ENCODE data around the gene SIRT3.

The SIRT3 gene

DNA sequence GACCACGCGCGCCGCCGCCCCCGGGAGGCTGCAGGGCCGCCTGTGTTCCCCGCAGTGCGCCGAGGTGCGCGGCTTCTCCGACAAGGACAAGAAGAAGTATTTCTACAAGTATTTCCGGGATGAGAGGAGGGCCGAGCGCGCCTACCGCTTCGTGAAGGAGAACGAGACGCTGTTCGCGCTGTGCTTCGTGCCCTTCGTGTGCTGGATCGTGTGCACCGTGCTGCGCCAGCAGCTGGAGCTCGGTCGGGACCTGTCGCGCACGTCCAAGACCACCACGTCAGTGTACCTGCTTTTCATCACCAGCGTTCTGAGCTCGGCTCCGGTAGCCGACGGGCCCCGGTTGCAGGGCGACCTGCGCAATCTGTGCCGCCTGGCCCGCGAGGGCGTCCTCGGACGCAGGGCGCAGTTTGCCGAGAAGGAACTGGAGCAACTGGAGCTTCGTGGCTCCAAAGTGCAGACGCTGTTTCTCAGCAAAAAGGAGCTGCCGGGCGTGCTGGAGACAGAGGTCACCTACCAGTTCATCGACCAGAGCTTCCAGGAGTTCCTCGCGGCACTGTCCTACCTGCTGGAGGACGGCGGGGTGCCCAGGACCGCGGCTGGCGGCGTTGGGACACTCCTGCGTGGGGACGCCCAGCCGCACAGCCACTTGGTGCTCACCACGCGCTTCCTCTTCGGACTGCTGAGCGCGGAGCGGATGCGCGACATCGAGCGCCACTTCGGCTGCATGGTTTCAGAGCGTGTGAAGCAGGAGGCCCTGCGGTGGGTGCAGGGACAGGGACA, 44.8 kb upstream of the SIRT3 start:
- H3K36me3 ChIP-seq (ENCODE audit: control insufficient read depth, insufficient read depth, low read length): peaks cover 4% of the 10 kb centered on the region; the same call in 1 of the 2 replicates
- H3K27ac ChIP-seq (ENCODE audit: low read length): no peak overlapping the region
- peaks cover 12% of the 10 kb centered on the region; the same call in 1 of the 2 replicates for H3K27me3 ChIP-seq (ENCODE audit: control insufficient read depth, insufficient read depth, low read length)
- H3K4me3 ChIP-seq (ENCODE audit: low read length): no peak overlapping the region
- H3K4me1 ChIP-seq (ENCODE audit: control insufficient read depth, insufficient read depth, low read length): peaks cover 3% of the 10 kb centered on the region; the same call in 1 of the 2 replicates
- DNase-seq (ENCODE audit: low read depth, low spot score): no peak
- no peaks in the 10 kb centered on the region for H3K9me3 ChIP-seq (ENCODE audit: control insufficient read depth, insufficient read depth, low read length)
- no CpG with 5 or more reads among the region's 79 CpGs for WGBS (ENCODE audit: insufficient coverage, insufficient read length)

DNA sequence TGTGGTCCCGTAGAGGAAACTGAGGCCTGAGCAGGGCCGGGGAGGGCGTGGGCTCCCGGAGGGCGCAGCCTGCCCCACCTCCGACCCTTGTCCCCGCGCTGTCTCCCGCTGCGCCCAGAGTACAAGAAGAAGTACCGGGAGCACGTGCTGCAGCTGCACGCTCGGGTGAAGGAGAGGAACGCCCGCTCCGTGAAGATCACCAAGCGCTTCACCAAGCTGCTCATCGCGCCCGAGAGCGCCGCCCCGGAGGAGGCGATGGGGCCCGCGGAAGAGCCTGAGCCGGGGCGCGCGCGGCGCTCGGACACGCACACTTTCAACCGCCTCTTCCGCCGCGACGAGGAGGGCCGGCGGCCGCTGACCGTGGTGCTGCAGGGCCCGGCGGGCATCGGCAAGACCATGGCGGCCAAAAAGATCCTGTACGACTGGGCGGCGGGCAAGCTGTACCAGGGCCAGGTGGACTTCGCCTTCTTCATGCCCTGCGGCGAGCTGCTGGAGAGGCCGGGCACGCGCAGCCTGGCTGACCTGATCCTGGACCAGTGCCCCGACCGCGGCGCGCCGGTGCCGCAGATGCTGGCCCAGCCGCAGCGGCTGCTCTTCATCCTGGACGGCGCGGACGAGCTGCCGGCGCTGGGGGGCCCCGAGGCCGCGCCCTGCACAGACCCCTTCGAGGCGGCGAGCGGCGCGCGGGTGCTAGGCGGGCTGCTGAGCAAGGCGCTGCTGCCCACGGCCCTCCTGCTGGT, 44.0 kb upstream of the SIRT3 start:
- H3K27ac ChIP-seq (ENCODE audit: low read length): no peak overlapping the region
- peaks cover 4% of the 10 kb centered on the region; the same call in 1 of the 2 replicates for H3K36me3 ChIP-seq (ENCODE audit: control insufficient read depth, insufficient read depth, low read length)
- peaks cover 3% of the 10 kb centered on the region; the same call in 1 of the 2 replicates for H3K4me1 ChIP-seq (ENCODE audit: control insufficient read depth, insufficient read depth, low read length)
- H3K4me3 ChIP-seq (ENCODE audit: low read length): no peak overlapping the region
- no peak for DNase-seq (ENCODE audit: low read depth, low spot score)
- H3K9me3 ChIP-seq (ENCODE audit: control insufficient read depth, insufficient read depth, low read length): no peaks in the 10 kb centered on the region
- peaks cover 12% of the 10 kb centered on the region; the same call in 1 of the 2 replicates for H3K27me3 ChIP-seq (ENCODE audit: control insufficient read depth, insufficient read depth, low read length)
- no CpG with 5 or more reads among the region's 85 CpGs for WGBS (ENCODE audit: insufficient coverage, insufficient read length)

DNA sequence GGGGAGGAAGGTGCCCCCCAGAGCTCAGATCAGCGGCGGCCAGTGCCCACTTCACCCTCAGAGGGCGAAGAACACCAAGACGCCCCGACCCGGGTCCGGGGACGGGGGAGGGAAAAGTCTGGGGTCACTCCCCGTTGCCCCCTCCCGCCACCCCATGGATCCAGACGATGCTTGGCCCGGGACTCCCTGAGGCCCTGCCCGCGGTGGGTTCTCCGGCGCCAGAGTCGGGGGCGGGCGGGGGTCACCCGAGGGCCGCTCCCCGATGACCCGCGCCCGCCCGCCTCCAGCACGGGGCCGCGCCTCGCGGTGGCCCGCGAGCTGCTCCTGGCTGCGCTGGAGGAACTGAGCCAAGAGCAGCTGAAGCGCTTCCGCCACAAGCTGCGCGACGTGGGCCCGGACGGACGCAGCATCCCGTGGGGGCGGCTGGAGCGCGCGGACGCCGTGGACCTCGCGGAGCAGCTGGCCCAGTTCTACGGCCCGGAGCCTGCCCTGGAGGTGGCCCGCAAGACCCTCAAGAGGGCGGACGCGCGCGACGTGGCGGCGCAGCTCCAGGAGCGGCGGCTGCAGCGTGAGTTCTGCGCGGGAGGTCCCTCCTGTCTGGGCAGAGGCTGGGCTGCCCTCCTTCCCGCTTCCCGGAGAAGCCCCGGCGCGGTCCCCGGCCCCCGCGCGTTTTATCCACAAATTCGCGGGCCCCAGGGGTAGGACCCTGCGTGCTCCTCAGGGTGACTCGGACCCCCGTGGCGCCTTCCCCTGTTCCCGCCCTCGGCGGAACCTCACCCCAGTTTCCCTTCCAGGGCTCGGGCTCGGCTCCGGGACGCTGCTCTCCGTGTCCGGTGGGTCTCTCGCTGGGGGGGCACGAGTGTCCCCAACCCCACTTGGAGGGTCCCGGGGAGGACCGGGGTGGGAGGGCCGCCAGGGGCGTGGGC, 43.2 kb upstream of the SIRT3 start:
- Histone ChIP-seq H3K27ac (ENCODE audit: low read length) (no peak overlapping the region), H3K9me3 (ENCODE audit: control insufficient read depth, insufficient read depth, low read length) (no peaks in the 10 kb centered on the region), H3K27me3 (ENCODE audit: control insufficient read depth, insufficient read depth, low read length) (peaks cover 12% of the 10 kb centered on the region; the same call in 1 of the 2 replicates), H3K4me1 (ENCODE audit: control insufficient read depth, insufficient read depth, low read length) (peaks cover 3% of the 10 kb centered on the region; the same call in 1 of the 2 replicates), H3K36me3 (ENCODE audit: control insufficient read depth, insufficient read depth, low read length) (peaks cover 4% of the 10 kb centered on the region; the same call in 1 of the 2 replicates), H3K4me3 (ENCODE audit: low read length) (no peak overlapping the region)
- no CpG with 5 or more reads among the region's 97 CpGs for WGBS (ENCODE audit: insufficient coverage, insufficient read length)
- DNase-seq (ENCODE audit: low read depth, low spot score): no peak

GRCh38 chr11:278001-278951, 42.1 kb upstream of the SIRT3 start, which contains the start of gene NLRP6:
TSS of gene NLRP6 (plus strand) at chr11:278407. CDS start at chr11:278570, 163 bp downstream.
- Histone ChIP-seq H3K4me1 (ENCODE audit: control insufficient read depth, insufficient read depth, low read length) (0 out of 2 replicates have a peak, but pooled peaks cover 1% of the 10 kb centered on the region), H3K27me3 (ENCODE audit: control insufficient read depth, insufficient read depth, low read length) (peaks cover 12% of the 10 kb centered on the region; the same call in 1 of the 2 replicates), H3K9me3 (ENCODE audit: control insufficient read depth, insufficient read depth, low read length) (no peaks in the 10 kb centered on the region), H3K27ac (ENCODE audit: low read length) (no peak within 1 kb of the TSS), H3K36me3 (ENCODE audit: control insufficient read depth, insufficient read depth, low read length) (peaks cover 4% of the 10 kb centered on the region; the same call in 1 of the 2 replicates), H3K4me3 (ENCODE audit: low read length) (no peak within 1 kb of the TSS)
- WGBS (ENCODE audit: insufficient coverage, insufficient read length): no CpG with 5 or more reads among the region's 21 CpGs
- DNase-seq (ENCODE audit: low read depth, low spot score): no peak

DNA sequence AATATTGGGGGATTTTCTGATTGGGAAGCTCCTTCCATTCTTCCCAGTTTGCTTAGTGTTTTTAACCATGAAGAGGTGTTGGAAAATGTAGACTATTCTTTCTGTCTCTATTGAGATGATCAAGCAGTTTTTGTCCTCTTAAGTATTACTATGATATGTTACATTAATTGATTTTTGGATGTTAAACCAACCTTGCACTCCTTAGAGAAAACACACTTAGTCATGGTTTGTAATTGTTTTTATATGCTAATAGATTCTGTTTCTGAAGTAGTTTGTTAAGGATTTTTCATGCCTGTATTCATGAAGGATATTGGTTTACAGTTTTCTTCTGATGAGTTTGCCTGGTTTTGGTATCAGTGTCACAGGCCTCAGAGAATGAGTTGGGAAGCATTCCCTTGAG, 40.1 kb upstream of the SIRT3 start:
- Histone ChIP-seq H3K27ac (ENCODE audit: low read length) (no peak overlapping the region), H3K27me3 (ENCODE audit: control insufficient read depth, insufficient read depth, low read length) (peaks cover 6% of the 10 kb centered on the region; the same call in 1 of the 2 replicates), H3K4me1 (ENCODE audit: control insufficient read depth, insufficient read depth, low read length) (peaks cover 1% of the 10 kb centered on the region; the same call in 1 of the 2 replicates), H3K9me3 (ENCODE audit: control insufficient read depth, insufficient read depth, low read length) (no peaks in the 10 kb centered on the region), H3K4me3 (ENCODE audit: low read length) (no peak overlapping the region), H3K36me3 (ENCODE audit: control insufficient read depth, insufficient read depth, low read length) (peaks cover 4% of the 10 kb centered on the region; the same call in 1 of the 2 replicates)
- DNase-seq (ENCODE audit: low read depth, low spot score): no peak

DNA sequence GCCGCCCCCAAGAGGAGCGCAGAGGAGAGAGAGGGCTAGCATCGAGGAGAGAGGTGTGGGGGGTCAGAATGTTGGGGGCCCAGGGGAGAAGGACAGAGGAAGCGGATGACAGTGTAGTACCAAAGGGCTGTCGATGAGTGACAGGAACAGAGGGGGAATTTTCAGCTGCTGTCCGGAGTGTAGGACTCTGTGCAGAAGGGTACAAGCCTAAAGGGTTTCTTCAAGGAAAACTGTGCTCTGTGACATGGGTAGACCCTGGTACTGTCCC, 36.7 kb upstream of the SIRT3 start:
- no peaks in the 10 kb centered on the region for H3K27me3 ChIP-seq (ENCODE audit: control insufficient read depth, insufficient read depth, low read length)
- no peak for DNase-seq (ENCODE audit: low read depth, low spot score)
- no CpG with 5 or more reads among the region's 6 CpGs for WGBS (ENCODE audit: insufficient coverage, insufficient read length)

GRCh38 chr11:272195-272930, 36.2 kb upstream of the SIRT3 start:
- H3K9me3 ChIP-seq (ENCODE audit: control insufficient read depth, insufficient read depth, low read length): no peaks in the 10 kb centered on the region
- no peak overlapping the region for H3K4me3 ChIP-seq (ENCODE audit: low read length)
- H3K27me3 ChIP-seq (ENCODE audit: control insufficient read depth, insufficient read depth, low read length): no peaks in the 10 kb centered on the region
- no peak for DNase-seq (ENCODE audit: low read depth, low spot score)
- no CpG with 5 or more reads among the region's 22 CpGs for WGBS (ENCODE audit: insufficient coverage, insufficient read length)
- H3K36me3 ChIP-seq (ENCODE audit: control insufficient read depth, insufficient read depth, low read length): no peaks in the 10 kb centered on the region
- H3K4me1 ChIP-seq (ENCODE audit: control insufficient read depth, insufficient read depth, low read length): no peaks in the 10 kb centered on the region; the same call in 1 of the 2 replicates
- no peak overlapping the region for H3K27ac ChIP-seq (ENCODE audit: low read length)

More for the DNA sequence above, 36.7 kb upstream of the SIRT3 start:
- Histone ChIP-seq H3K4me1 (ENCODE audit: control insufficient read depth, insufficient read depth, low read length) (no peaks in the 10 kb centered on the region; the same call in 1 of the 2 replicates), H3K4me3 (ENCODE audit: low read length) (no peak overlapping the region), H3K36me3 (ENCODE audit: control insufficient read depth, insufficient read depth, low read length) (no peaks in the 10 kb centered on the region), H3K27ac (ENCODE audit: low read length) (no peak overlapping the region), H3K9me3 (ENCODE audit: control insufficient read depth, insufficient read depth, low read length) (no peaks in the 10 kb centered on the region)

GRCh38 chr11:271319-271715, 35.2 kb upstream of the SIRT3 start:
- H3K27ac ChIP-seq (ENCODE audit: low read length): no peak overlapping the region
- H3K9me3 ChIP-seq (ENCODE audit: control insufficient read depth, insufficient read depth, low read length): no peaks in the 10 kb centered on the region
- DNase-seq (ENCODE audit: low read depth, low spot score): no peak
- no peak overlapping the region for H3K4me3 ChIP-seq (ENCODE audit: low read length)
- H3K36me3 ChIP-seq (ENCODE audit: control insufficient read depth, insufficient read depth, low read length): no peaks in the 10 kb centered on the region
- no peaks in the 10 kb centered on the region for H3K27me3 ChIP-seq (ENCODE audit: control insufficient read depth, insufficient read depth, low read length)
- no peaks in the 10 kb centered on the region; the same call in 1 of the 2 replicates for H3K4me1 ChIP-seq (ENCODE audit: control insufficient read depth, insufficient read depth, low read length)
- WGBS (ENCODE audit: insufficient coverage, insufficient read length): no CpG with 5 or more reads among the region's 8 CpGs
